Measurements from ENCODE around the gene TSPAN18.

DNA sequence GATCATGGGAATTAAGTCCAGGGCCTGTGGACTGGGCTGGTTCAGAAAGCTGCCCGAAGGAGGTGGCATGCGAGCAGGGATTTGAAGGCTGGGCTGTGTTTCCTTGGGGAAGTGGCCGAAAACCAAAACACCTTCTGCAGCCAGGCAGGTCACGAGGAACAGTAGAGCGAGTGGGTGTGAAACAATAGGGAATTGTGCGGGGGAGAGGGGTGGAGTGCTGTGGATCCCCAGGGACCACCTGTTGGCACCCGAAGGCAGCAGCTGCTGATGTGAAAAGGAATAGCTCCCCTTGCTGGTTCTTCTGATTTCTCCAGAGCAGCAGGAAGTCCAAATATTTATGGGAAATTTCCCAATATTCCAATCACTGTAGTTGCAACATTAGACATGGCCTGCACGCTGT is 199.3 kb downstream of the TSPAN18 start:
- TF ChIP-seq, protein P1, sequence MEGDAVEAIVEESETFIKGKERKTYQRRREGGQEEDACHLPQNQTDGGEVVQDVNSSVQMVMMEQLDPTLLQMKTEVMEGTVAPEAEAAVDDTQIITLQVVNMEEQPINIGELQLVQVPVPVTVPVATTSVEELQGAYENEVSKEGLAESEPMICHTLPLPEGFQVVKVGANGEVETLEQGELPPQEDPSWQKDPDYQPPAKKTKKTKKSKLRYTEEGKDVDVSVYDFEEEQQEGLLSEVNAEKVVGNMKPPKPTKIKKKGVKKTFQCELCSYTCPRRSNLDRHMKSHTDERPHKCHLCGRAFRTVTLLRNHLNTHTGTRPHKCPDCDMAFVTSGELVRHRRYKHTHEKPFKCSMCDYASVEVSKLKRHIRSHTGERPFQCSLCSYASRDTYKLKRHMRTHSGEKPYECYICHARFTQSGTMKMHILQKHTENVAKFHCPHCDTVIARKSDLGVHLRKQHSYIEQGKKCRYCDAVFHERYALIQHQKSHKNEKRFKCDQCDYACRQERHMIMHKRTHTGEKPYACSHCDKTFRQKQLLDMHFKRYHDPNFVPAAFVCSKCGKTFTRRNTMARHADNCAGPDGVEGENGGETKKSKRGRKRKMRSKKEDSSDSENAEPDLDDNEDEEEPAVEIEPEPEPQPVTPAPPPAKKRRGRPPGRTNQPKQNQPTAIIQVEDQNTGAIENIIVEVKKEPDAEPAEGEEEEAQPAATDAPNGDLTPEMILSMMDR (IDR thresholded peaks at IDR 0.05) = no peak
- TF ChIP-seq POLR2A (IDR thresholded peaks at IDR 0.05) = no peak
- no peak for TF ChIP-seq EP300 (IDR thresholded peaks at IDR 0.05)

Data from tibial nerve (tissue), 4 donors.